Subcutaneous adipose tissue (tissue), 4 donors: ENCODE data around the gene DAP. TPM values are rescaled to one million over a fixed set of nuclear protein-coding genes. Genes with fewer than 3 reads are reported as not detected.

Experiments
- CTCF ChIP-seq: fragments of 450-650 bp; IDR thresholded peaks from one replicate; pipeline ENCODE4 v1.5.1; 2016; ENCODE audit warnings: low read depth, mild to moderate bottlenecking, control low read depth, antibody characterized with exemption, moderate library complexity
- total RNA-seq, 4 donors: library from RNA; depleted of rRNA; stranded (reverse); fragments of >200 nt; gene quantifications; one replicate each; pipeline ENCODE4 v1.1.0, GENCODE V29; 2016

DAP gene
- total RNA-seq, 4 donors from 2014 or later, result 52.9 to 56.7 (median 53.6) TPM

GRCh38 chr5:10660720-10661387, 100.2 kb downstream of the DAP start:
- no peak for TF ChIP-seq CTCF

DNA sequence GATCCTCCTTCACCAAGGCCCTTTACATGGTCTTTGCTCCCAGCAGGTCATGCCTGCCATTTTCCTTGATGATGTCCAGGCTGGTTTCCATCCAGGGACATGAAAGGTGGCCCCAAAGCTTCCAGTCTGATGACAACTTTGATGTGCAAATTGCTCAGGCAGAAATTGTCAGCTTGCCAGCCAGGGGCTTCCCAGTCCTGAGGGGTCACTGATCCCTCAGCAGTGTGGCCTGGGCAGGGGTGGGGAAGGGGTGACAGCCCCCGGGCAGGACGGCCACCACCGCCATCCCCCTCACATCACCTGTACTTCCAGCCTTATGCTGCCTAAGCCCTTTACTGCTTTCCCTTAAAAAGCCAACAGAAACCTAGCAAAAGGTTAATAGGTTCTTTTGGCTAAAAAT, 100.9 kb downstream of the DAP start:
- TF ChIP-seq CTCF, result no peak

DNA sequence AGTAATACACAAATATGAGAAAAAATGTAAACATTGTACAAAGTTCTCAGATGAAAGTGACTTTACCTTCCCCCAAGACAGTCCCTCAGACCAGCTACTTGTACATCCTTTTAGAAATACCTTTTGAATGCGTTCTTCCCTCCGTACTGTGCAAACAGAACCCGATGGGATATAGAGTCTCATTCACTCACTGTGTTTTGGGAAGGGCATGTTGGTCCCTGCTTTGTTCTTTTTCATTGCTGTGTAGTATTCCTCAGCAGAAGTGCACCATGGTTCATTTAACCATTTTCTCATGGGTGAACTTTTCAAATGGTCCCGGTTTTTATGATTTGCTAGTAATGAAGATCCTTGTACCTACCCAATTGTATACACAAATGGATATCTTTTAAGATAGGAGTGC, 102.8 kb downstream of the DAP start:
- no peak for TF ChIP-seq CTCF

GRCh38 chr5:10655972-10656830, 104.8 kb downstream of the DAP start:
- no peak for TF ChIP-seq CTCF

- no peak for TF ChIP-seq CTCF
Observed at GRCh38 chr5:10655161-10655971, 105.7 kb downstream of the DAP start.

DNA sequence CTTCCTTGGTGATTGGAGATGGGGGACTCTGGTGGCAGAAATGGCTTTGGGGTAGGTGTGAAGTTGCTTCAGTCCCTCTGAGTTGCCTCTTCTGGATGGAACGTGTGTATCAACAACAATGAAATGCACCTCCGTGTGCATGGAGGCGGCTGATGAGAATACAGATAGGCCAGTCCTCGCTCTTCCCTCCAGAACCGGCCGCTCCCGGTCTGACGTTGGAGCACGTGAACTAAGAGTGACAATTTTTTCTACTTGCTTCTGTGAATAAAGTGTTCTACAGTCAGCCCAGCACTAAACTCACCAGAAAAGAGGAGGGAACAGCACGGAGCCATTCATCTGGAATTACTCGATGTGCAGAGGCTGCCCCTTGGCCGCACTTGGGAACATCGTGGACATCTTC, 106.5 kb downstream of the DAP start:
- no peak for TF ChIP-seq CTCF

GRCh38 chr5:10653751-10654400, 107.2 kb downstream of the DAP start:
- no peak for TF ChIP-seq CTCF
